OCI-LY7 (cell line): ENCODE measurements around the gene PCDH8. TPM values are rescaled to one million over a fixed set of nuclear protein-coding genes. Genes with fewer than 3 reads are reported as not detected.

Source experiments
- BruUV-seq: library from RNA; stranded (reverse); fragments of 400-500 nt; replicated peaks from 2 replicates; lab custom pipeline; 2021; lab: Mats Ljungman, UMichigan
- CTCF ChIA-PET: fragments of 300-600 bp; sonication (Branson Sonifier 250); formaldehyde crosslinking; loops from one replicate; lab custom pipeline; 2022; ENCODE audit warnings: antibody characterized with exemption; ENCODE audit not compliant: unreplicated experiment; lab: Charles Lee
- POLR2A ChIA-PET: fragments of 300-600 bp; sonication (Branson Sonifier 250); formaldehyde crosslinking; loops from one replicate; lab custom pipeline; 2022; ENCODE audit warnings: antibody characterized with exemption; lab: Charles Lee
- DNase-seq: peaks from one replicate; pipeline ENCODE4 v3.0.0-alpha.2; 2015; ENCODE audit warnings: low spot score
- H2AFZ ChIP-seq: fragments of 200-600 bp; sonication (generic), shearing (Covaris generic); 2 replicates; pipeline ENCODE4 v1.6.1; 2014; ENCODE audit warnings: mild to moderate bottlenecking, antibody characterized with exemption, low read length, moderate library complexity
- H3K27ac ChIP-seq: fragments of 200-600 bp; sonication (generic); 2 replicates; pipeline ENCODE4 v1.5.1; 2014; ENCODE audit warnings: mixed run types, low read depth, mild to moderate bottlenecking, moderate library complexity, low read length, inconsistent platforms; ENCODE audit not compliant: poor library complexity, severe bottlenecking
- H3K36me3 ChIP-seq: fragments of 200-600 bp; sonication (generic); 2 replicates; pipeline ENCODE4 v1.6.1; 2014; ENCODE audit warnings: mild to moderate bottlenecking, antibody characterized with exemption, low read length, moderate library complexity, mixed read lengths; ENCODE audit not compliant: insufficient read depth
- H3K4me1 ChIP-seq: fragments of 200-600 bp; sonication (generic); 2 replicates; pipeline ENCODE4 v1.5.1; 2014; ENCODE audit warnings: mild to moderate bottlenecking, low read length; ENCODE audit not compliant: insufficient read depth, poor library complexity, severe bottlenecking
- H3K4me2 ChIP-seq: fragments of 200-600 bp; sonication (generic); 2 replicates; pipeline ENCODE4 v1.6.1; 2014; ENCODE audit warnings: mild to moderate bottlenecking, low read length
- H3K4me3 ChIP-seq: fragments of 200-600 bp; sonication (generic); 2 replicates; pipeline ENCODE4 v1.5.1; 2014; ENCODE audit warnings: mild to moderate bottlenecking, low read depth, low read length; ENCODE audit not compliant: poor library complexity, severe bottlenecking
- H3K79me2 ChIP-seq: fragments of 200-600 bp; sonication (generic); 2 replicates; pipeline ENCODE4 v1.6.1; 2016; ENCODE audit warnings: low read depth, mild to moderate bottlenecking, low read length, moderate library complexity, mixed read lengths; ENCODE audit not compliant: insufficient read depth
- H3K9me2 ChIP-seq: fragments of 200-600 bp; sonication (generic); 2 replicates; pipeline ENCODE4 v1.6.1; 2016; ENCODE audit warnings: mild to moderate bottlenecking, low read length, mixed read lengths; ENCODE audit not compliant: insufficient read depth
- H3K9me3 ChIP-seq: fragments of 200-600 bp; sonication (generic); 2 replicates; pipeline ENCODE4 v1.6.1; 2014; ENCODE audit warnings: mild to moderate bottlenecking, mixed run types, low read length, mixed read lengths
- H4K20me1 ChIP-seq: fragments of 200-600 bp; sonication (generic); 2 replicates; pipeline ENCODE4 v1.6.1; 2014; ENCODE audit warnings: mild to moderate bottlenecking, antibody characterized with exemption, low read length, moderate library complexity, mixed read lengths; ENCODE audit not compliant: insufficient read depth
- EZH2phosphoT487 ChIP-seq: fragments of 200-600 bp; sonication (generic); IDR thresholded peaks from 2 replicates; pipeline ENCODE4 v1.6.1; 2018; ENCODE audit warnings: low read depth, borderline replicate concordance, mild to moderate bottlenecking, mixed run types, antibody characterized with exemption, low read length, moderate library complexity, mixed read lengths
- intact Hi-C: fragments of 100-400 bp; cut with micrococcal nuclease; formaldehyde crosslinking; loops from one replicate; pipeline ENCODE4 v1.10.0; 2022; ENCODE audit not compliant: unreplicated experiment
- total RNA-seq, 2 experiments: library from RNA; depleted of rRNA in 1 of 2; stranded (reverse); fragments of >200 nt in 1 of 2; shearing (Covaris generic) in 1 of 2; gene quantifications; 2 replicates each; pipeline ENCODE4 v1.2.3, GENCODE V29; 2014 to 2022
- TF ChIP-seq, protein P1 (sequence below): fragments of 200-600 bp; sonication (generic); conservative IDR thresholded peaks from 2 replicates; pipeline ENCODE4 v1.5.1; 2014; ENCODE audit warnings: mild to moderate bottlenecking, antibody characterized with exemption, low read length, moderate library complexity, mixed read lengths

PCDH8 gene
- total RNA-seq, 2 experiments from 2014 or later, result not detected

GRCh38 chr13:52849291-52850071, 1.0 kb upstream of the PCDH8 start:
- Histone ChIP-seq H3K79me2 (no peaks in the 10 kb centered on the region), H3K4me3 (no peak overlapping the region), H3K4me1 (no peaks in the 10 kb centered on the region), H3K9me3 (no peaks in the 10 kb centered on the region), H4K20me1 (no peaks in the 10 kb centered on the region), H2AFZ (no peak overlapping the region), H3K9me2 (no peaks in the 10 kb centered on the region), H3K36me3 (no peaks in the 10 kb centered on the region), H3K4me2 (no peak overlapping the region), H3K27ac (no peak overlapping the region)
- no peak for TF ChIP-seq EZH2phosphoT487
- TF ChIP-seq, protein P1, sequence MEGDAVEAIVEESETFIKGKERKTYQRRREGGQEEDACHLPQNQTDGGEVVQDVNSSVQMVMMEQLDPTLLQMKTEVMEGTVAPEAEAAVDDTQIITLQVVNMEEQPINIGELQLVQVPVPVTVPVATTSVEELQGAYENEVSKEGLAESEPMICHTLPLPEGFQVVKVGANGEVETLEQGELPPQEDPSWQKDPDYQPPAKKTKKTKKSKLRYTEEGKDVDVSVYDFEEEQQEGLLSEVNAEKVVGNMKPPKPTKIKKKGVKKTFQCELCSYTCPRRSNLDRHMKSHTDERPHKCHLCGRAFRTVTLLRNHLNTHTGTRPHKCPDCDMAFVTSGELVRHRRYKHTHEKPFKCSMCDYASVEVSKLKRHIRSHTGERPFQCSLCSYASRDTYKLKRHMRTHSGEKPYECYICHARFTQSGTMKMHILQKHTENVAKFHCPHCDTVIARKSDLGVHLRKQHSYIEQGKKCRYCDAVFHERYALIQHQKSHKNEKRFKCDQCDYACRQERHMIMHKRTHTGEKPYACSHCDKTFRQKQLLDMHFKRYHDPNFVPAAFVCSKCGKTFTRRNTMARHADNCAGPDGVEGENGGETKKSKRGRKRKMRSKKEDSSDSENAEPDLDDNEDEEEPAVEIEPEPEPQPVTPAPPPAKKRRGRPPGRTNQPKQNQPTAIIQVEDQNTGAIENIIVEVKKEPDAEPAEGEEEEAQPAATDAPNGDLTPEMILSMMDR, result no peak
- no peak for DNase-seq
- intact Hi-C loops, result no loop called here
- ChIA-PET POLR2A (no interaction called here), CTCF (no interaction called here)
- no TSS peak for BruUV-seq

DNA sequence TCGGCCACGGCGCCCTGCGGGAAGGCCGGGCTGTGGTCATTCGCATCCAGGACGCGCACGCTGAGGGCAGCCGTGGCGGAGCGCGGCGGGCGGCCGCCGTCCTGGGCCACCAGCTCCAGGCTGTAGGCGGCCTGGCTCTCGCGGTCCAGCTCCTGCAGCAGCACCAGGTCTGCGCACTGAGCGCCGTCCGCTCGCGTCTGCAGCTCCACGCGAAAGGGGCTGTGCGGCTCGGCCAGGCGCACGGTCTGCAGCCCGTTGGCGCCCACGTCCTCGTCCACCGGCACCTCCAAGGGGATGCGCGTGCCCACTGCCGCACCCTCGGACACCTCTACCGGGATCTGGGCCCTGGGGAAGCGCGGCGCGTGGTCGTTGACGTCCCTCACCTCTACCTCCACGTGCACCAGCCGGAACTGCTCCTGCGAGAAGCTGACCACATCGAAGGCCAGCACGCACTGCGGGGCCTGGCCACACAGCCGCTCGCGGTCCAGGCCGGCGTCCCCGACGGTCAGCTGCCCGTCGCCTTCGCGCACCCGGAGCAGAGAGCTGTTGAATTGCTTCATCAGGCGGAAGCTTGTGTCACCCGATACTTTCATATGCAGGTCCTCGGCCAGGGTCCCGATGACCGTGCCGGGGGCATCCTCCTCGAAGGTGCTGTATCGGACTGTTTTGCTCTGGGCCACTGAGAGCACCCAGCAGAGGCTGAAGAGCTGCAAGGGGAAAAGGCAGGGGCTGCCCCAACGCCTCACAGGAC, 583 bp downstream of the PCDH8 start:
- POLR2A ChIA-PET, result no interaction called here
- Histone ChIP-seq H3K4me2 (no peak overlapping the region), H3K9me2 (no peaks in the 10 kb centered on the region), H3K4me3 (no peak overlapping the region), H3K36me3 (no peaks in the 10 kb centered on the region), H3K4me1 (no peaks in the 10 kb centered on the region), H4K20me1 (no peaks in the 10 kb centered on the region), H2AFZ (no peak overlapping the region), H3K79me2 (no peaks in the 10 kb centered on the region), H3K27ac (no peak overlapping the region), H3K9me3 (no peaks in the 10 kb centered on the region)
- TF ChIP-seq, protein P1, result no peak
- TF ChIP-seq EZH2phosphoT487, result no peak
- CTCF ChIA-PET, result no interaction called here
- no TSS peak for BruUV-seq
- intact Hi-C loops, result no loop called here
- DNase-seq, result no peak

DNA sequence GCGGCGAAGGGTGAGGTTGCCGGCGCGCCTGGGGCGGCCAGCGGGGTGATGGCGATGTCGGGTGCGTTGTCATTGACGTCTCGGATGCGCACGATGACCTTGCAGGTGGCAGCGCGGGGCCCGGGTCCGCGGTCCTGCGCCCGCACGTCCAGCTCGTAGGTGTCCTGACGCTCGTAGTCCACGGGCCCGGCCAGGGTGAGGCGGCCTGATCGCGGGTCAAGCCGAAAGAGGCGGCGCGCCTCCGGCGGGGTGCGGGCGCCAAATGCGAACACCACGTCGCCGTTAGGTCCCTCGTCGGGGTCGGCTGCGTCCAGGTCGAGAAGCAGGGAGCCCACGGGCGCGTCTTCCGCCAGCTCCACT, 1.1 kb downstream of the PCDH8 start:
- intact Hi-C loops, result no loop called here
- no TSS peak for BruUV-seq
- no peaks in the 10 kb centered on the region for H3K36me3 ChIP-seq
- no peak overlapping the region for H3K27ac ChIP-seq
- H3K4me3 ChIP-seq, result no peak overlapping the region
- DNase-seq, result no peak
- TF ChIP-seq, protein P1, result no peak
- no peak for TF ChIP-seq EZH2phosphoT487
- H3K9me3 ChIP-seq, result no peaks in the 10 kb centered on the region
- no peak overlapping the region for H3K4me2 ChIP-seq
- H3K79me2 ChIP-seq, result no peaks in the 10 kb centered on the region
- no peaks in the 10 kb centered on the region for H3K9me2 ChIP-seq
- H4K20me1 ChIP-seq, result no peaks in the 10 kb centered on the region
- H3K4me1 ChIP-seq, result no peaks in the 10 kb centered on the region
- ChIA-PET POLR2A (no interaction called here), CTCF (no interaction called here)
- no peak overlapping the region for H2AFZ ChIP-seq
